ENCODE measurements around the gene ARHGAP40.

Gene ARHGAP40

GRCh38 chr20:38657390-38657789, 55.8 kb downstream of the ARHGAP40 start:
- DNase-seq = no peak

- DNase-seq = peak in 1 of 2 donors; percentile 30
Measured at GRCh38 chr20:38658879-38659596, 57.4 kb downstream of the ARHGAP40 start.

GRCh38 chr20:38659597-38659880, 57.9 kb downstream of the ARHGAP40 start:
- no peak for DNase-seq

GRCh38 chr20:38660429-38660828, 58.8 kb downstream of the ARHGAP40 start:
- DNase-seq = no peak

- DNase-seq = no peak
Measured at GRCh38 chr20:38663660-38664059, 62.1 kb downstream of the ARHGAP40 start.

DNA sequence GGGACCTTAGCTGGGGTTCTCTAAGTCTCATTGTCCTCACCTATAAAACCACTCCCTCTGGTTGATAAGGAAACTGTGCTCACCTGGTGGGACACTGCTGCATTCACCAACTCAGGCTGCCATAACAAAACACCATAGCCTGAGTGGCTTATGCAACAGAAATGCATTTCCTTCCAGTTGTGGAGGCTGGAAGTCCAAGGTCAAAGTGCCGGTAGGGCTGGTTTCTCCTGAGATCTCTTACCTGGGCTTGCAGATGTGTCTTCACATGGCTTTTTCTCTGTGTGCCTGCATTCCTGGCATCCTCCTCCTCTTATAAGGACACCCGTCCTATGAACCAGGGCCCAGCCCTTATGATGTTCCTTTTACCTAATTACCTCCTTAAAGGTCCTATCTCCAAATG, 62.7 kb downstream of the ARHGAP40 start:
- DNase-seq = no peak

DNA sequence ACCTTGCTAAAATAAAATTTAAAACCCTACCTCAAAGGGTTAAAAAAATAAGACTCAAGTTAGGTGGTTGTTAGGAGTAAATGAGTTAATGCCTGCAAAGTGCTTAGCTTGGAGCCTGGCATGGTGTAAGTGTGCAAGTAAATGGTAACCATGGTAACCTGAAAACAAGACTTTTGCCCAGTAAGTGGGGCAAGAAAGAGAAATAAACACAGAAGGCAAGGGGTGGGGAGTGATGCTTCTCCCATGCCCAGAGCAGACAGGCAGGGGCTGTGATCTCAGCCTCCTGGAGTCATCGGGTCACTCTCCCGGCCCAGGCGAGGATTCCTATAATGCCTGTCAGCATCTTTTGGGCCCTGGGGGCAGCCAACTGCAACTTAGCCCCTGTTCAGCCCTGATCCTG, 63.5 kb downstream of the ARHGAP40 start:
- no peak for DNase-seq

- DNase-seq = no peak
Measured at GRCh38 chr20:38665506-38666285, 64.1 kb downstream of the ARHGAP40 start.

DNA sequence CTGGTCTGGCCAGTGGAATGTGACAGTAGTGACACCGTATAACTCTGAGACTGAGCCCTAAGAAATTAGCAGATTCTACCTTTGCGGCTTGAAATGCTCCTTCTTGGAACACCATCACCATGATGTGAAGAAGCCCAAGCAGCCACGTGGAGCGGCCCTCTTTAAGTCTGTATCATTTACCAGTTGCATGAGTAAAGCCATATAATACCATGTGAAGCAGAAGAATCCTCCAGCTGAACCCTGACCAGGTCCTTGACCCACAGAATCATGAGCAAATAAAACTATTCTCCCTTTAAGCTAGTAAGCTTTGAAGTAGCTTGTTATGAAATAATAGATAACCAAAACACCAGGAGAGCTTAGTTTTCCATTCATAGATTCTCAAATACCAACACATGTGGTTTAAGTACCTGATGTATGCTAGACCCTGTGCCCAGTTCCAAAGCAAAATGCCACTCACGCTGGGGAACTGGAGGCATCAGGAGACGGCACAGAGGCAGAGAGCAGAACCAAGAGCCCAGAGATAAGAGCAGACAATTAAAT, 65.9 kb downstream of the ARHGAP40 start:
- DNase-seq = no peak

- no peak for DNase-seq
Measured at GRCh38 chr20:38669688-38670087, 68.1 kb downstream of the ARHGAP40 start.

- no peak for DNase-seq
Measured at GRCh38 chr20:38670786-38671185, 69.2 kb downstream of the ARHGAP40 start.

GRCh38 chr20:38671186-38671585, 69.6 kb downstream of the ARHGAP40 start:
- no peak for DNase-seq

DNA sequence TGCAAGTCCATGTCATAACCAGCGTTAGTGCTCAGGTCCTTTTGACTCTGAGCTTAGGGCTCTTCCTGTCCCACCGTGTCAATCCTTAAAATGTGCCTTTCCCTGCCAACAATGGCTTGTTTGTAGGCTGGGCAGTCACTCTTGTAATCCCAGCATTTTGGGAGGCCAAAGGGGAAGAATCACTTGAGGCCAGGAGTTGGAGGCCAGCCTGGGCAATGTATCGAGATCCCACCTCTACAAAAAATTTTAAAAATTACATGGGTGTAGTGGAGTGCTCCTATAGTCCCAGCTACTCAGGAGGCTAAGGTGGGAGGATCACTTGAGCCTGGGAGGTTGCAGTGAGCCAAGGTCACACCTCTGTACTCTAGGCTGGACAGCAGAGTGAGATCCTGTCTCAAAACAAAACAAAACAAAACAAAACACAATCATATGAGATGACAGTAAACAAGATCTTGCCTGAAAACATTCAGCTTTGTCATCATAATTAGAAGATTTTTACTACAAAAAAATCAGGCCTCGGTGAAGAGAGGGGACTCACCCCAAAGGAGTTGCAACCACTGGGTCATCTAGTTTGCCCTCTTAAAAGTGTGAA, 70.2 kb downstream of the ARHGAP40 start:
- no peak for DNase-seq

GRCh38 chr20:38672504-38672903, 70.9 kb downstream of the ARHGAP40 start:
- no peak for DNase-seq

DNA sequence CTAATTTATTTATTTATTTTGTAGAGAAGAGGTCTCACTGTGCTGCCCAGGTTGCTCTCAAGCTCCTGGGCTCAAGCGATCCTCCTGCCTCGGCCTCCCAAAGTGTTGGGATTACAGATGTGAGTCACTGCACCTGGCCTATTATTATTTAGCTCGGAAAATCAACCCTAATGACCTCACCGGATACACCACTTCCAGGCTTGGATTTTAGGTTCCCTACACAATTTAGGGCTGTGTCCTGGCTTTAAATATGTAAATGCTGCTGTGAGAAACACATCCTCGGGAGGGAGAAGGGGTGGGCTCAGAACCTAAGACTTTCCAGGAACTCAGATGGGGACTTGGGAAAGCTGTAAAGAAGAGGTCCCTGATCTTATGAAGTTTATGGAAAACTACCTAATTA, 71.7 kb downstream of the ARHGAP40 start:
- no peak for DNase-seq

GRCh38 chr20:38673725-38674091, 72.1 kb downstream of the ARHGAP40 start:
- DNase-seq = no peak

- DNase-seq = peak; percentile 40 to 64
Measured at GRCh38 chr20:38674092-38674764, 72.6 kb downstream of the ARHGAP40 start.

GRCh38 chr20:38674765-38675133, 73.1 kb downstream of the ARHGAP40 start:
- DNase-seq = no peak

- DNase-seq = no peak
Measured at GRCh38 chr20:38676576-38676975, 75.0 kb downstream of the ARHGAP40 start.

DNA sequence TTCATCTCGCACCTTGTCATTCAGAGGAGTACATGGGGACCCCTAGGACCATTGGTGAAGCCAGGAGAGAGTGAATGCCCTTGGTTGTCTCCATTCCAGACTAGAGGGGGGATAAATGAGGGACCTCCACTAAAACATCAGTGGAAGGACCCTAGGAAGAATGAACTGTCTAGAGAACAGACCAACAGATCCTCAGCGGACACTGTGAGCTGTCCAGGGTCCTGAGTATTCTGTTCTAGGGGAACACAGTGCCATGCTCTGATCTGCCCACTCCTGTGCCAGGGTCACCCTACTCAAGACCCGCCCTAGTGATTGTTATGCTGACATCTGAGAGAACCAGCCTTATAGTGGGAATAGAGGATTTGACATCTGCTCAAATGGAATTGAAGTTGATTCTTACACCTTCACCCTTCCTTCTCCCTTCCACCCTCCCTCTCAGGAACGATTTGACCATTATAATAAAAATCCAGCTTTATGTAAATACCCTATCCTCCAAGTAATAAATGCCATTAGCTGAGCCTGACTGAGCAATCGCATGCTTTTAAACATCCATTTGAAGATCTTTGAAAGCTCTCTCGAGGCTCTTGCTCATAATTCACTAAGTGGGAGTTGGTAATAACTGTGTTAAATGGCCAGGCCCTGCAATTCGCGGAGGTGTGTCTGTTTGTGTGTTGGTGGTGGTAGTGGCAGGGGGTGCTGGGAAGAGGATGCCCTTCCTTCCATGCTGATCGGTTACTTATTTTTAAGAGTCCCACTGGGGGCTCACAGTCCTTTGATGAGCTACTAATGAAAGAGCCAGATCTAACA, 79.1 kb downstream of the ARHGAP40 start:
- peak in 1 of 2 donors; percentile 16 for DNase-seq

GRCh38 chr20:38685271-38685670, 83.7 kb downstream of the ARHGAP40 start:
- no peak for DNase-seq

DNA sequence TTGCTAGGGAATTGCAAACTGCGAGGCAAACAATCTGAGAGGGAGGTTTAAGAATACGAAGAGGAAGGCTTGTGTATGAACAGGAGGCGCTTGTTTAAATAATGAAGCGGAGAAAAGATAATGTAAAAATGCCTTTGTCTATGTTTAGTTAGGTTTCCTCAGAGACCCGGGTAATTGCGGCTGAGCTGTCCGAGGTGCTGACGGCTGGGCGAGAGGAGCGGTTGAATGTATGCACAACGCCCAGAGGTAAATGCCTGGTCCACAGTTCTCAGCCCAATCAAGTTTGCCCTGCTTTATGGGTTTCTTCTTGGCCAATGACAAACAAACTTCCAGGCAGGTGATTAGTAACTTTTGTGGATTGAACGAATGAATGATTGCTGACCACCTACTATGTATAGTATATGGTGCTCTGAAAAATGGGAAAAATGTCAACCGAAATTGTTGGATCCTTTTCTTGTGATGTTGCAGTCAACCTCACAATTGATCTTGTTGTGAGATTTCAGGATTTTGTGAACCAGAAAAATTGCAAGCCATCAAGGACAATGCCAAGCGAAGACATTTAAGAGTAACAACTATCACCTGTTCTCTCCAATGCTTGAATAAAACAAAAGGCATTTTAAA, 84.4 kb downstream of the ARHGAP40 start:
- peak; percentile 28 to 35 for DNase-seq

All from stimulated activated CD4-positive, alpha-beta T cell treated with anti-CD3 and anti-CD28 coated beads, Interleukin-2, amount 100 ng/mL, for 48 hours (primary cell).